GM23338 (cell line): ENCODE results near the gene IGFBP6. TPM values are rescaled to one million over a fixed set of nuclear protein-coding genes. Genes with fewer than 3 reads are reported as not detected.

ENCODE experiments used
- ATAC-seq: fragments of 200-7000 bp; cut with Tn5 transposase; 3 replicates; pipeline ENCODE4 v1.9.1; 2020
- DNase-seq: peaks from one replicate; pipeline ENCODE4 v3.0.0-alpha.2; 2015; ENCODE audit warnings: low spot score
- H2AFZ ChIP-seq: fragments of 200-600 bp; sonication (generic); 2 replicates; pipeline ENCODE4 v1.8.0; 2016; ENCODE audit warnings: antibody characterized with exemption, mild to moderate bottlenecking, moderate library complexity
- H3F3A ChIP-seq: fragments of 200-600 bp; sonication (generic); replicated peaks from 2 replicates; pipeline ENCODE4 v1.8.0; 2017; ENCODE audit warnings: antibody characterized with exemption, mixed run types, low read depth
- H3K27ac ChIP-seq: fragments of 200-600 bp; sonication (generic); 2 replicates; pipeline ENCODE4 v1.6.1; 2016; ENCODE audit warnings: low read depth
- H3K27me3 ChIP-seq: fragments of 200-600 bp; sonication (generic); 2 replicates; pipeline ENCODE4 v1.8.0; 2016; ENCODE audit warnings: mild to moderate bottlenecking, mixed run types, moderate library complexity; ENCODE audit not compliant: insufficient read depth
- H3K36me3 ChIP-seq: fragments of 200-600 bp; sonication (generic); 2 replicates; pipeline ENCODE4 v1.8.0; 2016; ENCODE audit warnings: mild to moderate bottlenecking; ENCODE audit not compliant: insufficient read depth
- H3K4me1 ChIP-seq: fragments of 200-600 bp; sonication (generic); 2 replicates; pipeline ENCODE4 v1.8.0; 2016; ENCODE audit warnings: mild to moderate bottlenecking, moderate library complexity; ENCODE audit not compliant: insufficient read depth
- H3K4me2 ChIP-seq: fragments of 200-600 bp; sonication (generic); 2 replicates; pipeline ENCODE4 v1.7.1; 2017; ENCODE audit warnings: mixed run types
- H3K4me3 ChIP-seq: fragments of 200-600 bp; sonication (generic); 2 replicates; pipeline ENCODE4 v1.6.1; 2016; ENCODE audit warnings: mixed run types
- H3K79me2 ChIP-seq: fragments of 200-600 bp; sonication (generic); replicated peaks from 2 replicates; pipeline ENCODE4 v1.8.0; 2017; ENCODE audit warnings: mild to moderate bottlenecking; ENCODE audit not compliant: insufficient read depth
- H3K9me2 ChIP-seq: fragments of 200-600 bp; sonication (generic); 2 replicates; pipeline ENCODE4 v1.8.0; 2017; ENCODE audit not compliant: insufficient read depth
- H4K20me1 ChIP-seq: fragments of 200-600 bp; sonication (generic); replicated peaks from 2 replicates; pipeline ENCODE4 v1.8.0; 2017; ENCODE audit warnings: mild to moderate bottlenecking; ENCODE audit not compliant: insufficient read depth
- H3K27ac Mint-ChIP-seq: 2 replicates; pipeline ENCODE4 v1.8.0; 2020; ENCODE audit warnings: inconsistent platforms, mild to moderate bottlenecking, moderate library complexity, mixed read lengths
- H3K27me3 Mint-ChIP-seq: 3 replicates; pipeline ENCODE4 v1.8.0; 2022; ENCODE audit warnings: low read depth, mild to moderate bottlenecking, moderate library complexity, mixed read lengths, inconsistent platforms; ENCODE audit not compliant: insufficient read depth, poor library complexity
- H3K36me3 Mint-ChIP-seq: 3 replicates; pipeline ENCODE4 v1.8.0; 2021; ENCODE audit warnings: low read depth, mild to moderate bottlenecking, inconsistent platforms, moderate library complexity, mixed read lengths
- H3K4me1 Mint-ChIP-seq: 3 replicates; pipeline ENCODE4 v1.8.0; 2020; ENCODE audit warnings: mild to moderate bottlenecking, inconsistent platforms, mixed read lengths
- H3K4me3 Mint-ChIP-seq: 3 replicates; pipeline ENCODE4 v1.8.0; 2021; ENCODE audit warnings: moderate library complexity, mild to moderate bottlenecking, inconsistent platforms, mixed read lengths
- H3K9me3 Mint-ChIP-seq: 3 replicates; pipeline ENCODE4 v1.8.0; 2020; ENCODE audit warnings: moderate library complexity, mild to moderate bottlenecking, inconsistent platforms, mixed read lengths
- CREB1 ChIP-seq: fragments of 250-450 bp; sonication (Bioruptor Pico); IDR thresholded peaks from 2 replicates; pipeline ENCODE4 v1.5.0; 2020; ENCODE audit warnings: low read depth, mild to moderate bottlenecking, moderate library complexity
- CTCF ChIP-seq, 2 experiments: fragments of 200-600 bp in 1 of 2; sonication (generic) in 1 of 2; conservative IDR thresholded peaks; 2 replicates each; pipeline versions ENCODE4 v1.5.1 to v1.6.1; 2016 to 2017; ENCODE audit warnings: antibody characterized with exemption in 2 of 2, low read depth in 2 of 2, mild to moderate bottlenecking in 2 of 2, moderate library complexity in 1 of 2
- ETS1 ChIP-seq: IDR thresholded peaks from 2 replicates; pipeline ENCODE4 v1.6.1; 2016; ENCODE audit warnings: antibody characterized with exemption
- EZH2 ChIP-seq: fragments of 200-600 bp; sonication (generic); IDR thresholded peaks from one replicate; pipeline ENCODE4 v1.8.0; 2017; ENCODE audit warnings: antibody characterized with exemption, mild to moderate bottlenecking, low read depth; ENCODE audit not compliant: unreplicated experiment
- EZH2phosphoT487 ChIP-seq: fragments of 200-600 bp; sonication (generic); IDR thresholded peaks from one replicate; pipeline ENCODE4 v1.8.1; 2018; ENCODE audit warnings: antibody characterized with exemption; ENCODE audit not compliant: unreplicated experiment
- JUNB ChIP-seq: IDR thresholded peaks from one replicate; pipeline ENCODE4 v1.6.1; 2016; ENCODE audit warnings: antibody characterized with exemption; ENCODE audit not compliant: unreplicated experiment
- NANOG ChIP-seq: IDR thresholded peaks from 2 replicates; pipeline ENCODE4 v1.6.1; 2016; ENCODE audit warnings: antibody characterized with exemption, borderline replicate concordance
- POLR2AphosphoS5 ChIP-seq: IDR thresholded peaks from 2 replicates; pipeline ENCODE4 v1.6.1; 2016; ENCODE audit warnings: antibody characterized with exemption, low read depth
- REST ChIP-seq: IDR thresholded peaks from one replicate; pipeline ENCODE4 v1.6.1; 2018; ENCODE audit warnings: antibody characterized with exemption; ENCODE audit not compliant: unreplicated experiment
- STAT1 ChIP-seq: IDR thresholded peaks from one replicate; pipeline ENCODE4 v1.6.1; 2016; ENCODE audit warnings: antibody characterized with exemption; ENCODE audit not compliant: unreplicated experiment
- ZNF114 ChIP-seq: fragments of 250-450 bp; sonication (Bioruptor Pico); IDR thresholded peaks from 2 replicates; pipeline ENCODE4 v1.5.0; 2020; ENCODE audit warnings: mild to moderate bottlenecking, moderate library complexity
- ZNF331 ChIP-seq: fragments of 250-450 bp; sonication (Bioruptor Pico); IDR thresholded peaks from 2 replicates; pipeline ENCODE4 v1.5.0; 2020; ENCODE audit warnings: low read depth, mild to moderate bottlenecking, moderate library complexity
- ZNF462 ChIP-seq: fragments of 250-450 bp; sonication (Bioruptor Pico); IDR thresholded peaks from 2 replicates; pipeline ENCODE4 v1.5.0; 2020; ENCODE audit warnings: mild to moderate bottlenecking, moderate library complexity
- polyA plus RNA-seq: library from polyadenylated mRNA; unstranded; fragments of >200 nt; fragmentation: Nextera tagmentation; extraction: Ambion mirVana; gene quantifications from 2 replicates; pipeline ENCODE4 v1.2.1, GENCODE V29; 2016
- total RNA-seq: library from RNA; depleted of rRNA; stranded (reverse); fragments of >200 nt; shearing (Covaris generic); gene quantifications from 2 replicates; pipeline ENCODE4 v1.2.3, GENCODE V29; 2014

IGFBP6 gene
- total and polyA plus RNA-seq, 2 experiments from 2014 or later, result 14.7 to 16.6 TPM

GRCh38 chr12:53151039-53151438, 53.6 kb downstream of the IGFBP6 start:
- no peak overlapping the region for H3K27ac Mint-ChIP-seq

More at GRCh38 chr12:53151039-53151438, 53.6 kb downstream of the IGFBP6 start:
- Histone ChIP-seq H3K27me3 (no peaks in the 10 kb centered on the region), H3K4me1 (0 out of 2 replicates have a peak, but pooled peaks cover 2% of the 10 kb centered on the region), H3K4me2 (no peak overlapping the region), H3K9me2 (no peaks in the 10 kb centered on the region), H3K36me3 (no peaks in the 10 kb centered on the region), H3K4me3 (no peak overlapping the region), H3K27ac (no peak overlapping the region), H3K79me2 (no peaks in the 10 kb centered on the region), H3F3A (peaks cover 17% of the 10 kb centered on the region), H4K20me1 (no peaks in the 10 kb centered on the region), H2AFZ (no peak overlapping the region)
- Mint-ChIP-seq H3K4me3 (no peak overlapping the region), H3K9me3 (peaks cover 3% of the 10 kb centered on the region; the same call in 1 of the 3 replicates), H3K27me3 (no peaks in the 10 kb centered on the region), H3K36me3 (no peaks in the 10 kb centered on the region), H3K4me1 (peaks cover 3% of the 10 kb centered on the region; the same call in 1 of the 3 replicates)
- DNase-seq (no peak), ATAC-seq (no peak)
- no peak for TF ChIP-seq REST
- no peak for TF ChIP-seq JUNB
- no peak for TF ChIP-seq ETS1
- TF ChIP-seq STAT1, result no peak
- no peak for TF ChIP-seq CTCF (conservative IDR thresholded peaks at IDR 0.05; ENCODE audit: low read depth in 2 of 2)
- TF ChIP-seq EZH2, result no peak
- TF ChIP-seq NANOG, result no peak
- TF ChIP-seq CREB1 (CRISPR knock-in tag), result no peak
- TF ChIP-seq ZNF462 (CRISPR knock-in tag), result no peak
- TF ChIP-seq POLR2AphosphoS5, result no peak
- TF ChIP-seq EZH2phosphoT487, result no peak
- no peak for TF ChIP-seq ZNF114 (CRISPR knock-in tag)
- TF ChIP-seq ZNF331 (CRISPR knock-in tag), result no peak
